Measurements from ENCODE around the gene RAET1L. TPM values are rescaled to one million over a fixed set of nuclear protein-coding genes. Genes with fewer than 3 reads are reported as not detected.

The RAET1L gene
- total RNA-seq, 1 donor from 2014 or later, result not detected

DNA sequence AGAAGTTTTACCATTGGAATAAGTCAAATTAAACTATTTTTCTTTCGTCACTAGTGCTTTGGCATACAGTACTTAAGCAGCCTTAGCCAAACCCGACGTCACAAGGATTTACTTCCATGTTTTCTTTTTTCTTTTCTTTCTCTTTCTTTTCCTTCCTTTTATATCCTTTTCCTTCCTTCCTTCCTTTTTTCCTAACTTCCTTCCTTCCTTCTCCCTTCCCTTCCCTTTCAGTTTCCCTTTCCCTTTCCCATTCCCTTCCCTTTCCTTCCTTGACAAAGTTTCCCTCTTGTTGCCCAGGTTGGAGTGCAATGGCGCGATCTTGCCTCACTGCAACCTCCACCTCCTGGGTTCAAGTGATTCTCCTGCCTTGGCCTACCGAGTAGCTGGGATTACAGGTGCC lies 33.7 kb upstream of the RAET1L start:
- Histone ChIP-seq H3K27ac (no peak overlapping the region), H3K4me3 (no peak overlapping the region), H3K27me3 (no peaks in the 10 kb centered on the region), H3K36me3 (peaks cover 0 to 4% of the 10 kb centered on the region in 2 donors), H3K9me3 (no peaks in the 10 kb centered on the region), H3K4me1 (no peaks in the 10 kb centered on the region)
- DNase-seq (ENCODE audit: low spot score in 2 of 2), result no peak
- intact Hi-C loops (cut with DNase I), result no loop called here
- no peak for TF ChIP-seq CTCF (IDR thresholded peaks at IDR 0.05)

GRCh38 chr6:150058231-150058792 lies 33.0 kb upstream of the RAET1L start:
- H3K4me1 ChIP-seq, result no peaks in the 10 kb centered on the region
- TF ChIP-seq CTCF (IDR thresholded peaks at IDR 0.05), result no peak
- no peak overlapping the region for H3K4me3 ChIP-seq
- peaks cover 0 to 4% of the 10 kb centered on the region in 2 donors for H3K36me3 ChIP-seq
- H3K9me3 ChIP-seq, result no peaks in the 10 kb centered on the region
- no peak overlapping the region for H3K27ac ChIP-seq
- intact Hi-C loops (cut with DNase I), result no loop called here
- no peaks in the 10 kb centered on the region for H3K27me3 ChIP-seq
- peak in 1 of 2 donors; percentile 39 for DNase-seq (ENCODE audit: low spot score in 2 of 2)

- Histone ChIP-seq H3K4me1 (no peaks in the 10 kb centered on the region), H3K27ac (no peak overlapping the region), H3K4me3 (no peak overlapping the region), H3K9me3 (no peaks in the 10 kb centered on the region), H3K27me3 (no peaks in the 10 kb centered on the region), H3K36me3 (peaks cover 0 to 4% of the 10 kb centered on the region in 2 donors)
- peak in 1 of 2 donors; percentile 54 for DNase-seq (ENCODE audit: low spot score in 2 of 2)
- TF ChIP-seq CTCF (IDR thresholded peaks at IDR 0.05), result no peak
- intact Hi-C loops (cut with DNase I), result no loop called here
Observed at GRCh38 chr6:150057501-150057951, 32.2 kb upstream of the RAET1L start.

- no peak for TF ChIP-seq CTCF (IDR thresholded peaks at IDR 0.05)
- H3K4me3 ChIP-seq, result no peak overlapping the region
- DNase-seq (ENCODE audit: low spot score in 2 of 2), result no peak
- H3K9me3 ChIP-seq, result no peaks in the 10 kb centered on the region
- H3K27me3 ChIP-seq, result no peaks in the 10 kb centered on the region
- H3K4me1 ChIP-seq, result no peaks in the 10 kb centered on the region
- H3K36me3 ChIP-seq, result no peaks in the 10 kb centered on the region
- intact Hi-C loops (cut with DNase I), result no loop called here
- H3K27ac ChIP-seq, result no peak overlapping the region
Observed at GRCh38 chr6:150056916-150057315, 31.6 kb upstream of the RAET1L start.

- Histone ChIP-seq H3K9me3 (no peaks in the 10 kb centered on the region), H3K36me3 (no peaks in the 10 kb centered on the region), H3K27ac (no peak overlapping the region), H3K4me1 (no peaks in the 10 kb centered on the region), H3K4me3 (no peak overlapping the region), H3K27me3 (no peaks in the 10 kb centered on the region)
- intact Hi-C loops (cut with DNase I), result no loop called here
- no peak for TF ChIP-seq CTCF (IDR thresholded peaks at IDR 0.05)
- peak in 1 of 2 donors; percentile 38 for DNase-seq (ENCODE audit: low spot score in 2 of 2)
Observed at GRCh38 chr6:150056156-150056555, 30.8 kb upstream of the RAET1L start.

DNA sequence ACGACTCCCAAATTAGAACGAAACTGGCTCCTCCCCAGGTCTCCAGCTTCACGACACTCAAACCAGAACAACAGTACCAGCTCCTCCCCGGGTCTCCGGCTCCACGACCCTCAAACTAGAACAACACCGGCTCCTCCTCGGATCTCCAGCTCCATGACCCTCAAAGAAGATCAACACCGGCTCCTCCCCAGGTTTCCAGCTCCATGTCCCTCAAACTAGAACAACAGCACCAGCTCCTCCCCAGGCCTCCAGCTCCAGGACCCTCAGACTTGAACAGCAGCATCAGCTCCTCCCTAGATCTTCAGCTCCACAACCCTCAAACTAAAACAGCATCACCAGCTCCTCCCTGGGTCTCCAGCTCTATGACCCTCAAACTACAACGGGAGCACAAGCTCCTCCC lies 29.8 kb upstream of the RAET1L start:
- no peaks in the 10 kb centered on the region for H3K36me3 ChIP-seq
- intact Hi-C loops (cut with DNase I), result no loop called here

More for the DNA sequence above, 29.8 kb upstream of the RAET1L start:
- Histone ChIP-seq H3K4me1 (no peaks in the 10 kb centered on the region), H3K9me3 (no peaks in the 10 kb centered on the region), H3K27ac (no peak overlapping the region), H3K4me3 (no peak overlapping the region), H3K27me3 (no peaks in the 10 kb centered on the region)
- no peak for TF ChIP-seq CTCF (IDR thresholded peaks at IDR 0.05)
- peak in 1 of 2 donors; percentile 52 for DNase-seq (ENCODE audit: low spot score in 2 of 2)

All from ascending aorta (tissue), 2 donors.